GM10266 (cell line): ENCODE results near the gene PTPRG.

Source experiments
- DNase-seq: peaks from one replicate; pipeline ENCODE4 v3.0.0; 2012; ENCODE audit errors: extremely low spot score
- TF ChIP-seq, protein P1 (sequence below): IDR thresholded peaks from 2 replicates; pipeline ENCODE4 v1.5.1; 2012; ENCODE audit warnings: mild to moderate bottlenecking, low read depth; ENCODE audit not compliant: control insufficient read depth, insufficient read depth; ENCODE audit errors: missing control alignments

Gene PTPRG

GRCh38 chr3:61637088-61638051 is 76.0 kb downstream of the PTPRG start:
- TF ChIP-seq, protein P1, sequence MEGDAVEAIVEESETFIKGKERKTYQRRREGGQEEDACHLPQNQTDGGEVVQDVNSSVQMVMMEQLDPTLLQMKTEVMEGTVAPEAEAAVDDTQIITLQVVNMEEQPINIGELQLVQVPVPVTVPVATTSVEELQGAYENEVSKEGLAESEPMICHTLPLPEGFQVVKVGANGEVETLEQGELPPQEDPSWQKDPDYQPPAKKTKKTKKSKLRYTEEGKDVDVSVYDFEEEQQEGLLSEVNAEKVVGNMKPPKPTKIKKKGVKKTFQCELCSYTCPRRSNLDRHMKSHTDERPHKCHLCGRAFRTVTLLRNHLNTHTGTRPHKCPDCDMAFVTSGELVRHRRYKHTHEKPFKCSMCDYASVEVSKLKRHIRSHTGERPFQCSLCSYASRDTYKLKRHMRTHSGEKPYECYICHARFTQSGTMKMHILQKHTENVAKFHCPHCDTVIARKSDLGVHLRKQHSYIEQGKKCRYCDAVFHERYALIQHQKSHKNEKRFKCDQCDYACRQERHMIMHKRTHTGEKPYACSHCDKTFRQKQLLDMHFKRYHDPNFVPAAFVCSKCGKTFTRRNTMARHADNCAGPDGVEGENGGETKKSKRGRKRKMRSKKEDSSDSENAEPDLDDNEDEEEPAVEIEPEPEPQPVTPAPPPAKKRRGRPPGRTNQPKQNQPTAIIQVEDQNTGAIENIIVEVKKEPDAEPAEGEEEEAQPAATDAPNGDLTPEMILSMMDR: no peak
- no peak for DNase-seq

DNA sequence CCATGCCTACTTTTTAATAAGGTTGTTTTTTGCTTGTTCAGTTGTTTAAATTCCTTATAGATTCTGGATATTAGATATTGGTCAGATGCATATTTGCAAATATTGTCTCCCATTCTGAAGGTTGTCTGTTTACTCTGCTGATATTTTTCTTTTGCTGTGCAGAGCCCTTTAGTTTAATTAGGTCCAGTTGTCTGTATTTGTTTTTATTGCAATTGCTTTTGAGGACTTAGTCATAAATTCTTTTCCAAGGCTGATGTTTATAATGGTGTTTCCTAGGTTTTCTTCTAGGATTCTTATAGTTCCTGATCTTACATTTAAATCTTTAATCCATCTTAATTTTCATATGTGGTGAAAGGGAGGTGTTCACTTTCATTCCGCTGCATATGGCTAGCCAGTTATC is 77.4 kb downstream of the PTPRG start:
- no peak for DNase-seq
- TF ChIP-seq, protein P1: no peak

- no peak for DNase-seq
- TF ChIP-seq, protein P1: no peak
These were observed 78.6 kb downstream of the PTPRG start for GRCh38 chr3:61639991-61640390.

DNA sequence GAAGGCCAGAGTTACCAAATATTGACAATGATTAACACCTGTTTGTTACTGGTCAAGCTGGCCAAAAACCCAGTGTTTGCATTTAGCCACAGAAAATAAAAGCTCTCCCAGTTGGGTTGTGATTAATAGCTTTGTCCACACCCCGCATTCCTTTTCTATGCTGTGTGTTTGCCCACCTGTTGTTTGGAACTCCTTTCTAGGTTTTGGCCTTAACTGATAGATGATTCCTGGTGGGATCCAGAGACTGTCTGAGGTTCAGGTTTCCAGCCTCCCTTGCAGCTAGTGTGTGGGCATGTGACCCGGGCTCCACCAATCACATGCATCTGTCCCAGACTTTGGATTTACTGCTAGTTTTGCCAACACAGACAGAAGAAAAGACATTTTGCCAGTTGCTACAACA is 83.8 kb downstream of the PTPRG start:
- TF ChIP-seq, protein P1: no peak
- no peak for DNase-seq

- TF ChIP-seq, protein P1: no peak
- no peak for DNase-seq
These were observed 85.0 kb downstream of the PTPRG start for GRCh38 chr3:61646360-61646759.

DNA sequence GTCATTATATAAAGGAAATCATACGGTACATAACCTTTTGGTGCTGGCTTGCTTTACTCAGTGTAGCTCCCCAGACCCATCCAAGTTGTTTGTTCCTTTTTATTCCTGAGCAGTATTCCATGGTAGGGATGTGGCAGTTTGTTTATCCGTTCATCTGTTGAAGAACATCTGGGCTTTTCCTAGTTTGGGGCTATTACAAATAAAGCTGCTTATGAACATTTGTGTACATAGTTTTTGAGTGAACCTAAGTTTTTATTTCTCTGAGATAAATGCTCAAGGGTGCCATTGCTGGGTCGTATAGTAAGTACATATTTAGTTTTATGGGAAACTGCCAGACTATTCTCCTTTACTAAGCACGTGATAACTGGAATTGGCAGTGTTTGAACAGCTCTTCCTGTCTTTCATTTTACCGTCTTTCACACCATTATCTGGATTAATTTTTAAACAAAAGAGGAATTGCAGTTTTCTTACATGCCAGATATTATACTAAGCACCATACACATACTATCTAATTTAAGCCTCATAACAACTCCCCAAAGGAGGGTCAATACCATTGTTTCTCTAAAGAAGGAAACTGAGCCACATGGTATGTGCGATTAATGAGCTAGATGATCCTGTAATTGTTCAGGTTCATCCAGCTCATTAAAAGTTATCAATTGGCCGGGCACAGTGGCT is 85.6 kb downstream of the PTPRG start:
- DNase-seq: no peak
- TF ChIP-seq, protein P1: no peak

DNA sequence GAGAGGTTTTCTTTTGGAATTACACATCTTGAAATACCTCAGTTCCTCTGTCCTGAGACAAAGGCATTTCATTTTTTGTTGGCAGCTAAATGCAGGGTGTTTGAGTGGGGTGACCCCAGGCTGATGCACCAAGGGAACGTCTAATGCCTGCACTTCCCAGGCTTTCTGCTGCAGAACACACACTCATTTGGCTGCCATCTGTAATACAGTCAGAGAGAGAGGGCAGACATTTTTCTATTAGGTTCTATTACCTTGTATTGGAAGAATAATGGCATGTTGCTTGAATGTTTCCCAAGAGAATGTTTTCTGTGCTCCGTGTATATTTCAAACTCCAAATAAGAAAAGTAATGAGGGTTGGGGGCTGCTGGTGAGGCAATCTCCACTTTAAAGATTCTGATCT is 87.1 kb downstream of the PTPRG start:
- DNase-seq: no peak
- TF ChIP-seq, protein P1: no peak
